ENCODE data around the gene ABTB2.

Gene ABTB2

DNA sequence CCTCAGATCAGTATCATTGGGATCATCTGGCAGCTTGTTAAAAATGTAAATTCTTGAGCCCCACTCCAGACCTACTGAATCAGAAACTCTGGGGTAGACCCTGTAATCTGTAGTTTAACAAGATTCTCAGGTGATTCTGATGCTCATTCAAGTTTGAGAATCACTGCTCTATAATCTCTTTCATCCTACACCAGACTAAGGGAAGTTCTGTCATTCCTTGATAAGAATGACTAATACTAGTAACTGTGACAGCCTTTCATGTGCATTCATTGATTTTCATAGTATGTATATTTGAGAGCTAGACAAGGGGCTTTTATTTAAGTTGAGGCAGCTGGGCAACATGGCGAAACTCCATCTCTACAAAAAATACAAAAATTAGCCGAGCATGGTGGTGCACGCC lies 222.4 kb downstream of the ABTB2 start:
- DNase-seq, result no peak

DNA sequence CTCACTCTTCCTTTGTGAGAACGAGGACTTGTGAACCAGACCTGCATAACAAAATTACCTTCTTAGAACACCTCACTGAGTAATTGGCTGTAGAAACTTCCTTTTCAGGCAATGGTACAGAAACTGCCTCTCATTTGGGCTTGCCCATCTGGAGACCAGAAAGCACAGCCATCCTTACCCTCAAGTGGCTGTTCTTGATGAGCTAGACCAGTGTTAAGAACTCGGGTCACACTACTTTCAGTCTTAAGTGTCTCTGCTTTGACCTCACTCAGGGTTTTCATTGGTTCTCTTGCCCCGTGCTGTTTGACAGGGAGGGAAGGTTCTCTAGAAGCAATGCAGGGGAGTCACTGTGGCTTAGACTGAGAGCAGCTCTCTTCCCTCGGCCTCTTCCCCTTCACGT lies 223.0 kb downstream of the ABTB2 start:
- no peak for DNase-seq

DNA sequence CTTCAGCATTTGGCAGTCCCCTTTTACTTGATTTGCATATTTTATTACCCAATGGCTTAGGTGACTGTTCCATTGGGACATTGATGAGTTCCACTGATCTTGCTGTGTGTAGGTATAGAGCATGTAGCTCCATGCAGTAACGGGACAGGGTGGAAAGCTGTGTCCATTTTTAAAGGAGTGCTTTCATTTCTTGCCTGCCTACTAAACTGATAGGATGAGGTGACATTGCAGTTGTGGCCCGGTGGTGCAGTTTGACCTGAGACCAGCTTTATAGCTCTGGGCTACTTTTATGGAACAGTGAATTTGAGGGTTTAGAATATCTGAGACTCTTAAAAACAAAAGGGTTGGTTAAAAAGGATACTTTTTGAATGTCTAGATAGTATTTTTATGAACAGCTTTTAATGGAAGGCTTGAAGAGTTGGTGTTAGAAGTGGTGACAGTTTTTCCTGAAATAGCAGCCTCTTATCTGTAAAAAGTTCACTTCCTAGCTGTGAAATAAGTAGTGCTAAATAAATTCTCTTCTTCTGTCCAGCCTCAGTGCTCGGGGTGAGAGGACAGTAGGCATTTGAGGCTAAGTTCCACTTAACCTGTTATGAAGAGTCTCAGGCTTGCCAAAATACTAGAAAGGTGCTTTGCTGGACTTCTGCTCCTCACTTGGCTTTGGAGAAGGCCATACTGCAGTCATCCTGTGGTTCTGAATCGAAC lies 225.4 kb downstream of the ABTB2 start:
- DNase-seq, result no peak

GRCh38 chr11:34128824-34129223 lies 229.0 kb downstream of the ABTB2 start:
- DNase-seq, result no peak

- no peak for DNase-seq
Observed at GRCh38 chr11:34126959-34127848, 230.6 kb downstream of the ABTB2 start.

DNA sequence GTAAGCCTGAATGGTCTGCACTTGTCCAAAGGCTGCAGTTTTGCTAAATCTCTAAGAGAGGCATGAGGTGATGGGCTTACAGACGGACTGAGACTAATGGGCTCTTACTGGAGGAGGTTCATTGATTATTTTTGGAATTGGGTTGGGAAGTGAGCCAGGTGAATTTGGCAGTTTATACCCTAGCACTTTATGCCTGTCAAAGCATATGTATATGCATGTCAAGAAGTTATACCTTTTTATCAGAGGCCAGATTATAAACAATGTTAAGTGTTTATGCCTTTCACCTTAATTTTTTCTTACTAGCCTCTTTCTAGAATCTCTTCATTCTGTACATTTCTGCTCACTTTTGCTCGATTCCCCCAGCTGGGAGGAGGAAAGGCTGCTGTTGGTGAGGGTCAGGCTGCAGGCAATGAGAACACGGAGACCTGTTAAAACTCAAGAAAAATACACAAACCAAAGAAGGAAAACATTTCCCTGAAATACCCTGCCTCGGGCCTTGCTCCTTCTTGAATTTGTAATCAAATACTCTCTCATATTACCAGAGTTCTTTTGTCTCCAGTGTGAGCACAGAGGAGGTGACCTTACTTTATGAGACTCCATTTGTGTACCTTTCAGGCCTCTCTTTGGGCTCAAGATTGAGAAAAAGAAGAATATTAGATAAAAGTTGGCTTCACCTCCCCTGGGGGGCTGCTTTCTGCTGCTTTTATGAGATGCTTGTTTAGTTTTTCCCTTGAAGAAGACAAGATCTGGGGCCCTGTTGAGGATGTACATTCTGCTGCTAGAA lies 232.7 kb downstream of the ABTB2 start:
- DNase-seq, result no peak

DNA sequence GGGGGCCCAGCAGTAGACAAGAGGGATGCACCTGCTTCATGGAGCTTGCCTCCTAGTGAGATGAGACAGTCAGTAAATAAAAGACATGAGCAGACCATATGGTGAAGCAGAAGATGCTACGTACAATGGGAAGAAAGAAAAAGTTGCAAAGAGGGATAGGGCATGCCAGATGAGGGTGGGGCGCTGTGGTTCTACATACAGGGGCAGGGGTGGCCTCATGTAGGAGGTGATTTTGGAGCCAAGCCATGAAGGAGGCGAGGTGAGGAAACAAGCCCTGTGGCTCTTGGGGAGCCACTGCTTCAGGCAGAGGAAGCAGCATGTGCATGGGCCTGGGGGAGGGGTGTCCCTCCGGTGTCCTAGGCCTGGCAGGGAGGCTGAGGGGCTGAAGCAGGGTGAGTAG lies 237.2 kb downstream of the ABTB2 start:
- DNase-seq, result no peak

- no peak for DNase-seq
Observed at GRCh38 chr11:34114471-34114870, 243.3 kb downstream of the ABTB2 start.

GRCh38 chr11:34114014-34114413 lies 243.8 kb downstream of the ABTB2 start:
- no peak for DNase-seq

DNA sequence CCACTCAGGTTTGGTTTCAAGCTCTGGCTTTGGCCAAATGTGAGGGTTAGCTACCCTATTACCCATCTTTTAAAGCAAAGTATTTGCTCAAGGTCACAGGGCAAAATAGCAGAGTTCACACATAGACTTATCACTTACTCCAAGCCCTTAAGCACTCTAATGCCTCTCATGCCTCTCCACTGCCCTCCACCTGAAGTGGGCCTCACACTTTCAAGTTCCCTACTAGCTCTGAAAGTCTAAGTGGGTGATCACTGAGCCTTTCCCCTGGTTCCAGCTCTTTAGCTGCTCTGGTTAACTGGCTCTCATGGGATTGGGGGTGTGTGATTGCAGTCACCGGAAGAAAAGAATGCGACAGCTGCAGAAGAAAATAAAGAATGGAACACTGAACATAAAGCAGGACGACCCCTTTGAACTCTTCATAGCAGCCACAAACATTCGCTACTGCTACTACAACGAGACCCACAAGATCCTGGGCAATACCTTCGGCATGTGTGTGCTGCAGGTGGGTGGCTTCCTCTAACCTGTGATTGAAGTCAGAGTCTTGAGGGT lies 246.0 kb downstream of the ABTB2 start:
- no peak for DNase-seq

DNA sequence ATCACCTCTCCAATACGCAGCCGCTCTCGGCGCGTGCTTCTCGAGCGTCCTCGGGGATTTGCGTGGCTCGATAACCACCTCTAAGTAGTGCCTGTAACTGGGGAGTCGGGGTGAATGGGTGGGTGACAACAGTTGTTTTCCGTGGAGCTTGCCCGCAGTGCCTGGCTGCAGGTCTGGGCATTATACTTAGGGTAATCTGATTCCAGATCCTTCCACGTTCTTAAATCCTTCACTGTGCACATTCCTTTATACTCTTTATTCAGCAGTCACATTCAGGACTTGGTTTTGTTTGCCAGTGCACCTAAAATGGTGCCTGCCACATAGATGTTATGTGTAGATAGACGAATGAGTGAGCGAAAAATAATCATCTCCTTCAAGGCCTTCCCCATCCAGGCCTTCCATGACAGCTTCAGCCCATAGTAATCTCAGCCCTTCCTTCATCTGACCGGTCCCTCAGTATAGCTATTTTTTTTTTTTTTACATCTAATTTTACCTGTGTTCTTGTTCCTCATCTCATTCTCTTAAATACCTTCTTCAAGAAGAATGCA lies 251.8 kb downstream of the ABTB2 start:
- DNase-seq, result no peak

DNA sequence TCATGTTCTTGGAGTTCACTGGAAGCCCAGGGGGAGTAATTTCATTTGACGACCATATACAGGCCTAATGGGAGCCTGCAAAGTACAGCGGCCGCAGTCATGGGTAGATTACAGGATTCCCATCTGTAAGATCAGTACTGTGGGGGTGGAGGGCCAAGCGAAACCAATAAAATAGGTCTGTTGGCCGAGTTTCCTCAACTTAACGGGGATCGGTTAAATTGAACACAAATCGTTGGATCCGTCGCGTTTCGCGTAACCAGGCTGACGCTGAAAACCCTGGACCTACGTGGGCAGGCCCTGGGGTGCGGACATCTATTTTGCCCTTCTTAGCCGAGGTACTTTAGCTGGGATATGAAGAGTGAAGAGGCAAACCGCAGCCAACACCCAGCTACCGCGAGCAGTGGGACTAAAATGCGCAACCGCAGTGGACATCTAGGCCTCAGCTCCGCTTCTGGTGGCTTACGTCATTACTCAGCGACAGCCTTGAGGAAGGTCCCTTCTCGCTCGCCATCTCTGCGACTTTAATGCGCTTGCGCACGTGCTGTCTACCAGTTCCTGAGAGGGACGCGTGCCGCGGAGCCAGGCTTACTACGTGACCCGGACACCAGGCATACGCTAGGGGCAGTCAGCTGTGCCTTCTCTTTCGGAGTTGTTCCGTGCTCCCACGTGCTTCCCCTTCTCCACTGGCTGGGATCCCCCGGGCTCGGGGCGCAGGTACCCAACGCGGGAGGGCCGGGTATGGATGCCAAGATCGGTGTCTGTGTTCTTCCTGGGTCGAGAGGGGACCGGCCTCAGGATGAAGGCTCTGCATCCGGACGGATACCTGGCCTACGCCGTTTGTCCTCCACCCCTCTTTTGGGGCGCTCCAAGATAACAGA lies 252.5 kb downstream of the ABTB2 start, which contains the start of gene NAT10:
Gene NAT10 (plus strand): TSS at position 551 of the 878 bp plus-strand sequence. CDS start 2,597 bp downstream, outside the sequence.
- DNase-seq, result peak; percentile 95

DNA sequence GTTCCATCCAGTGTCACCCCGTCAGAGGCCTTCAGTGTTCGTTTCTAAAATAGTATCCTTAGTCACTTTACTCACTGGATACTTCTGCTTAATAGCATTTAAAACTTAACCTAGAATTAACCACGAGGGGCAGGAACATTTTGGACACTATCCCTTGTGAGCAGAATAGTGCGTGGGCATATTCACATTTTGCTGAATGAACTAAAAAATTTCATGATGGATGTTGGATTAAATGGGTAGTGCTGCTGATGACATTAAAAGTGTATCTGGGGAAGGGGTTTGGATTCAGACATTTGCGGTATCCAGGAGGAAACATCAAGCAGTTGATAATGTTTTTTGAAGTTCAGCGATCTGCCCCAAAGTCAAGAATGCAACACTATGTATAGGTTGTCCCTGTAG lies 253.1 kb downstream of the ABTB2 start:
- no peak for DNase-seq
